Lower leg skin (tissue), 4 donors: Measurements from ENCODE around the gene NRF1. TPM values are rescaled to one million over a fixed set of nuclear protein-coding genes. Genes with fewer than 3 reads are reported as not detected.
"Not testable (repeated sequence)": the region's sequence is repeated elsewhere in the genome, so short reads cannot be mapped to it uniquely, and the experiment has no call there.

Experiments used
- DNase-seq, 2 donors: peaks; one replicate each; pipeline ENCODE4 v3.0.0-alpha.2; 2019; ENCODE audit warnings: low spot score in 2 of 2
- H3K4me3 ChIP-seq: fragments of 200-600 bp; sonication (generic); 2 replicates; pipeline ENCODE4 v1.5.1; 2017; ENCODE audit warnings: mild to moderate bottlenecking, low read depth; ENCODE audit not compliant: poor library complexity, severe bottlenecking
- CTCF ChIP-seq, 3 donors: fragments of 450-650 bp; IDR thresholded peaks; one replicate each; pipeline ENCODE4 v1.5.1; 2016; ENCODE audit warnings: antibody characterized with exemption in 3 of 3, mild to moderate bottlenecking in 3 of 3, moderate library complexity in 2 of 3
- POLR2A ChIP-seq, 2 donors: fragments of 450-650 bp; IDR thresholded peaks; one replicate each; pipeline ENCODE4 v1.6.1; 2016 to 2017; ENCODE audit warnings: antibody characterized with exemption in 2 of 2, mild to moderate bottlenecking in 1 of 2, moderate library complexity in 1 of 2
- WGBS, 2 donors: methylation state at CpG; one replicate each; pipeline ENCODE4 v1.1.5; 2018; 5-methylcytosine and 5-hydroxymethylcytosine counted together
- intact Hi-C: fragments of 100-400 bp; cut with DNase I; formaldehyde crosslinking; loops from one replicate; pipeline ENCODE4 v1.15.0; 2023; ENCODE audit warnings: low total_unique reads
- total RNA-seq, 4 donors: library from RNA; depleted of rRNA; stranded (reverse); fragments of >200 nt; gene quantifications; one replicate each; pipeline ENCODE4 v1.1.0, GENCODE V29; 2016

The NRF1 gene
- total RNA-seq, 4 donors from 2014 or later = 16.4 to 22.6 (median 18.9) TPM

- intact Hi-C loops = no loop called here
- no peak for TF ChIP-seq CTCF (IDR thresholded peaks at IDR 0.05)
- no peak for TF ChIP-seq POLR2A (IDR thresholded peaks at IDR 0.05)
- 80 to 82% methylated on average over 3 of the region's 3 CpGs for WGBS, 2 donors
- no peak overlapping the region for H3K4me3 ChIP-seq
- DNase-seq = no peak
These were observed 44.3 kb downstream of the NRF1 start for GRCh38 chr7:129655811-129656210.

GRCh38 chr7:129657363-129657762 lies 45.8 kb downstream of the NRF1 start:
- intact Hi-C loops = no loop called here
- DNase-seq = no peak
- 76 to 80% methylated on average over 8 of the region's 8 CpGs for WGBS, 2 donors
- no peak overlapping the region for H3K4me3 ChIP-seq
- TF ChIP-seq CTCF (IDR thresholded peaks at IDR 0.05) (no peak), POLR2A (IDR thresholded peaks at IDR 0.05) (no peak)

- WGBS, 2 donors = 77 to 95% methylated on average over 2 of the region's 2 CpGs
- intact Hi-C loops = not testable (repeated sequence)
These were observed 48.4 kb downstream of the NRF1 start for GRCh38 chr7:129659907-129660306.

GRCh38 chr7:129661645-129662182 lies 50.2 kb downstream of the NRF1 start:
- no peak overlapping the region for H3K4me3 ChIP-seq
- WGBS, 2 donors = 96 to 99% methylated on average over 4 of the region's 4 CpGs
- TF ChIP-seq POLR2A (IDR thresholded peaks at IDR 0.05) (no peak), CTCF (IDR thresholded peaks at IDR 0.05) (no peak)
- DNase-seq = no peak
- intact Hi-C loops = no loop called here

More at GRCh38 chr7:129659907-129660306, 48.4 kb downstream of the NRF1 start:
- not testable (repeated sequence) for DNase-seq, H3K4me3 ChIP-seq

- intact Hi-C loops, H3K4me3 ChIP-seq, DNase-seq: not testable (repeated sequence)
- WGBS, 2 donors = 97% methylated on average over 28 to 32 of the region's 32 CpGs
These were observed 51.7 kb downstream of the NRF1 start for GRCh38 chr7:129663240-129663639.

- DNase-seq = no peak
These were observed 52.8 kb downstream of the NRF1 start for GRCh38 chr7:129664029-129665012.

More at GRCh38 chr7:129664029-129665012, 52.8 kb downstream of the NRF1 start:
- H3K4me3 ChIP-seq = no peak overlapping the region
- TF ChIP-seq CTCF (IDR thresholded peaks at IDR 0.05) (no peak), POLR2A (IDR thresholded peaks at IDR 0.05) (no peak)
- intact Hi-C loops = no loop called here
- WGBS, 2 donors = 76 to 77% methylated on average over 5 of the region's 5 CpGs
